ENCODE results near the gene FCRLB.

DNA sequence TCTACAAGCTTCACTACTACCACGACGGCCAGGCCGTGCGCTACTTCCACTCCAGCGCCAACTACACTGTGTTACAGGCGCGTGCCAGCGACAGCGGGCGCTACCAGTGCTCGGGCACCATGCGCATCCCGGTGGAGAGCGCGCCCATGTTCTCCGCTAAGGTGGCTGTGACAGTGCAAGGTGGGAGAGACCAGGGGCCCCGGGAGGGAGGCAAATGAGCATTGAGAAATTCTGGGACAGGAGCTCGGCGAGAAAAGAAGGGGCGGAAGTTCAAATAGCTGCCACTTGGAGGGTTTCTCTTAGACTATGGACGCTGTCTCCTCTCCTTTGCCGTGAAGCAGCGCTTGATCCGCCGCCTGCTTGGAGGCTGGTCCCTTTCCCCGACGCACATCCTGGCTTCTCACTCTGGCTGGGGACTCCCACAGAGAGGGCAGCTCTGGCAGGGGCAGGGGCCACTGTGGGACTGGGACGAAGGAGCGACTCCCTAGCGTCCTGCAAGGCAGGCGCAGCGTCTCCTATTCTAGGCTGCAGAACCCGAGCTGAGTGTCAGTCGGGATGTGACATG lies 4.6 kb downstream of the FCRLB start:
- no peak; the same call in 1 of the 2 replicates for TF ChIP-seq CTCF (IDR thresholded peaks at IDR 0.05; ENCODE audit: low read length)
- no peak for TF ChIP-seq EZH2 (IDR thresholded peaks at IDR 0.05; ENCODE audit: borderline replicate concordance, low read length)
